ENCODE results near the gene SH3D21. TPM values are rescaled to one million over a fixed set of nuclear protein-coding genes. Genes with fewer than 3 reads are reported as not detected.

SH3D21 gene
- total and polyA plus RNA-seq, 11 donors, result 0.38 to 3.1 (median 1.4) TPM

DNA sequence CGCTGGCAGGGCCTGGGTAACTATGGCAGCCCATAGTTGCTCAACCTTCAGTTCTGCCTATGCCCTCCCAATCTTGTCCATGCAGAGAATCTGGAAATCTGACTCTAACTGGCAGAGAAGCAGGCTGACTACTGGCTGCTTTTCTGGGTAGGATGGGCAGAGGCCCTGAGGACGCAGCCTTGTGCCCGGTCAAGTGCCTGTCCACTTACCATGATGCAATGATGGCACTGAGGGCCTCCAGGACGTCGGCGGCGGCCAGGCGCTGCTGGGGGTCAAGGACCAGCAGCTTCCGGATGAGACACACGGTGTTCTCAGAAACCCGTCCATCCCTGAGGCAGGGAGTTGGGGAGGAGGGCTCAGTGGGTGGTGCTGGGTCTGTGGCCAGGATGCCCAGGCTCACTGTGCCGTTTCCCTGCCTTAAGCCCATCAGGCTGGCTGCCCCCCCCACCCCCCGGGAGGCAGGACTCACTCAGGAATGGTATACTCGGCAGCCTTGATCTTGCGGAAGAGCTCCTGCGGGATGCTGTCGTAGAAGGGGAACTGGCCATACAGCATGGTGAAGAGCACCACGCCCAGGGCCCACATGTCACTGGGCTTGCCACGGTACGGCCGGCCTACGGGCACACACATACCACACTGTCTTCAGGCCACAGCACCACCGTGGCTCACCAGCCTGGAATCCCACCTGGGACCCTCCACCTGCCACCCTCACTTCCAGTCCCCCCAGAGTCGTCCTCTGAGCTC lies 37.7 kb downstream of the SH3D21 start:
- Histone ChIP-seq H3K27ac (no peak overlapping the region), H3K4me3 (no peak overlapping the region), H3K36me3 (peaks cover 0 to 92% (median 62%) of the 10 kb centered on the region in 9 donors), H3K4me1 (peaks cover 0 to 26% (median 11%) of the 10 kb centered on the region in 12 donors), H3K27me3 (no peaks in the 10 kb centered on the region), H3K9me3 (no peaks in the 10 kb centered on the region)
- ATAC-seq, result no peak
- intact Hi-C loops (cut with DNase I), result loop anchor here in 6 of 10 donors (2.0 to 5.0 kb wide), 2 partner anchors 77 to 78 kb away; no protein-coding TSS in a partner anchor
- no peak for TF ChIP-seq CTCF (IDR thresholded peaks at IDR 0.05)
- no peak for TF ChIP-seq POLR2A (IDR thresholded peaks at IDR 0.05)
- 90 to 100% (median 94%) methylated on average over 4 to 24 of the region's 24 CpGs for WGBS, 4 donors
- DNase-seq, result no peak

- Histone ChIP-seq H3K36me3 (peaks cover 0 to 96% (median 64%) of the 10 kb centered on the region in 9 donors), H3K4me3 (no peak overlapping the region), H3K27ac (no peak overlapping the region), H3K27me3 (no peaks in the 10 kb centered on the region), H3K4me1 (peaks cover 0 to 26% (median 9%) of the 10 kb centered on the region in 12 donors), H3K9me3 (no peaks in the 10 kb centered on the region)
- 86 to 97% (median 93%) methylated on average over 8 of the region's 8 CpGs for WGBS, 4 donors
- ATAC-seq (no peak), DNase-seq (no peak)
- intact Hi-C loops (cut with DNase I), result loop anchor here in 2 of 10 donors (5.0 kb wide), 1 partner anchor 78 kb away; no protein-coding TSS in a partner anchor
- TF ChIP-seq CTCF (IDR thresholded peaks at IDR 0.05), result no peak
- TF ChIP-seq POLR2A (IDR thresholded peaks at IDR 0.05), result no peak
Measured at GRCh38 chr1:36344395-36344680, 38.2 kb downstream of the SH3D21 start.

- TF ChIP-seq POLR2A (IDR thresholded peaks at IDR 0.05) (no peak), CTCF (IDR thresholded peaks at IDR 0.05) (no peak)
- Histone ChIP-seq H3K27ac (no peak overlapping the region), H3K4me3 (no peak overlapping the region), H3K36me3 (peaks cover 0 to 92% (median 65%) of the 10 kb centered on the region in 9 donors), H3K9me3 (no peaks in the 10 kb centered on the region), H3K4me1 (peaks cover 0 to 29% (median 14%) of the 10 kb centered on the region in 12 donors), H3K27me3 (no peaks in the 10 kb centered on the region)
- 87 to 94% (median 91%) methylated on average over 7 of the region's 7 CpGs for WGBS, 4 donors
- ATAC-seq (no peak), DNase-seq (no peak)
- intact Hi-C loops (cut with DNase I), result no loop called here
Measured at GRCh38 chr1:36345353-36345752, 39.2 kb downstream of the SH3D21 start.

- DNase-seq (peak in 1 of 5 donors; percentile 40), ATAC-seq (no peak)
- Histone ChIP-seq H3K9me3 (no peaks in the 10 kb centered on the region), H3K36me3 (peaks cover 0 to 83% (median 57%) of the 10 kb centered on the region in 9 donors), H3K4me3 (no peak overlapping the region), H3K27me3 (no peaks in the 10 kb centered on the region), H3K27ac (no peak overlapping the region), H3K4me1 (peaks cover 0 to 44% (median 26%) of the 10 kb centered on the region in 12 donors)
- WGBS, 4 donors, result 85 to 92% (median 91%) methylated on average over 5 to 8 of the region's 8 CpGs
- intact Hi-C loops (cut with DNase I), result no loop called here
- no peak for TF ChIP-seq POLR2A (IDR thresholded peaks at IDR 0.05)
Measured at GRCh38 chr1:36346741-36347370, 40.7 kb downstream of the SH3D21 start.
